Kidney (tissue), 14 donors: ENCODE results near the gene ADGRV1. TPM values are rescaled to one million over a fixed set of nuclear protein-coding genes. Genes with fewer than 3 reads are reported as not detected.
A peak's percentile ranks its signal among the peaks of the same experiment; 100 is the strongest.

Experiments used
- DNase-seq, 5 donors: peaks; one replicate each; pipeline ENCODE4 v3.0.0-alpha.2; 2013 to 2020
- FAIRE-seq: peaks from 2 replicates; lab custom pipeline; 2012; peaks lifted over from hg19 to GRCh38; lab: Jason Lieb, UNC
- H3K27ac ChIP-seq, 2 donors: one replicate each; pipeline ENCODE4 v1.7.0; 2013; ENCODE audit warnings: low read depth in 2 of 2, low read length in 2 of 2, inconsistent platforms in 1 of 2
- H3K27me3 ChIP-seq: one replicate; pipeline ENCODE4 v1.7.1; 2013; ENCODE audit warnings: low read length, inconsistent platforms; ENCODE audit not compliant: control insufficient read depth, insufficient read depth
- H3K36me3 ChIP-seq, 3 donors: one replicate each; pipeline versions ENCODE4 v1.7.0 to v1.7.1; 2013; ENCODE audit warnings: low read length in 3 of 3, control low read depth in 1 of 3, inconsistent platforms in 1 of 3; ENCODE audit not compliant: insufficient read depth in 3 of 3, control insufficient read depth in 2 of 3
- H3K4me1 ChIP-seq, 3 donors: one replicate each; pipeline versions ENCODE4 v1.7.0 to v1.7.1; 2013; ENCODE audit warnings: low read length in 3 of 3, inconsistent platforms in 1 of 3, low read depth in 1 of 3; ENCODE audit not compliant: control insufficient read depth in 2 of 3, insufficient read depth in 2 of 3
- H3K4me3 ChIP-seq, 3 donors: one replicate each; pipeline versions ENCODE4 v1.7.0 to v1.8.1; 2013; ENCODE audit warnings: low read length in 3 of 3, control low read depth in 1 of 3, inconsistent platforms in 1 of 3
- H3K9ac ChIP-seq, 3 donors: one replicate each; pipeline versions ENCODE4 v1.7.0 to v1.7.1; 2013; ENCODE audit warnings: low read length in 3 of 3, control low read depth in 1 of 3, inconsistent platforms in 1 of 3
- H3K9me3 ChIP-seq, 3 donors: one replicate each; pipeline versions ENCODE4 v1.7.0 to v1.7.1; 2013; ENCODE audit warnings: low read length in 3 of 3, control low read depth in 1 of 3, inconsistent platforms in 1 of 3; ENCODE audit not compliant: control insufficient read depth in 2 of 3, insufficient read depth in 1 of 3
- CTCF ChIP-seq: IDR thresholded peaks from 3 replicates; pipeline ENCODE4 v1.5.1; 2012; ENCODE audit warnings: mild to moderate bottlenecking, moderate library complexity, borderline replicate concordance; ENCODE audit not compliant: insufficient read depth; ENCODE audit errors: extremely low read depth
- intact Hi-C: fragments of 100-400 bp; cut with DNase I; formaldehyde crosslinking; loops from one replicate; pipeline ENCODE4 v1.11.1; 2022
- polyA plus RNA-seq: library from polyadenylated mRNA; stranded (reverse); fragments of 350-450 nt; fragmentation: Illumina TruSeq; extraction: RNeasy Lipid Tissue Mini Kit (QIAGEN cat#74804); gene quantifications from one replicate; pipeline ENCODE4 v1.2.3, GENCODE V29; 2014; ENCODE audit warnings: low read depth, low replicate concordance; ENCODE audit not compliant: insufficient read depth
- total RNA-seq: library from RNA; stranded (reverse); fragmentation: NEBNext Ultra II Directional; extraction: Animal tissue kit (Norgen Biotek cat#: 25700); gene quantifications from one replicate; pipeline ENCODE4 v1.2.1, GENCODE V29; 2021
- donor health status: control.
- donor health status: control.
- donor health status: control.
- donor health status: control.
- donor health status: control.
- donor health status: DM: yes; HTN: yes; CAD: no.
- donor health status: Normal renal cell carcinoma (clear cell type).

Gene ADGRV1
- total and polyA plus RNA-seq, 2 donors from 2014 or later: 7.0 to 7.3 TPM

GRCh38 chr5:90902170-90902569 lies 343.6 kb downstream of the ADGRV1 start:
- Histone ChIP-seq H3K27ac (peak overlapping the region in 1 of 2 donors; percentile 2), H3K36me3 (no peaks in the 10 kb centered on the region), H3K27me3 (no peaks in the 10 kb centered on the region), H3K4me1 (peaks cover 0 to 13% (median 0%) of the 10 kb centered on the region in 3 donors), H3K4me3 (no peak overlapping the region), H3K9me3 (no peaks in the 10 kb centered on the region), H3K9ac (no peak overlapping the region)
- intact Hi-C loops: no loop called here
- no peak for TF ChIP-seq CTCF
- FAIRE-seq: no peak
- DNase-seq: no peak

- intact Hi-C loops: no loop called here
- no peak for TF ChIP-seq CTCF
- FAIRE-seq (peak; percentile 82), DNase-seq (no peak)
- Histone ChIP-seq H3K9ac (no peak overlapping the region), H3K4me3 (no peak overlapping the region), H3K36me3 (no peaks in the 10 kb centered on the region), H3K9me3 (no peaks in the 10 kb centered on the region), H3K4me1 (peaks cover 0 to 13% (median 0%) of the 10 kb centered on the region in 3 donors), H3K27ac (no peak overlapping the region), H3K27me3 (no peaks in the 10 kb centered on the region)
Observed at GRCh38 chr5:90902651-90903386, 344.2 kb downstream of the ADGRV1 start.

GRCh38 chr5:90909101-90909503 lies 350.5 kb downstream of the ADGRV1 start:
- intact Hi-C loops: no loop called here
- H3K4me1 ChIP-seq: peaks cover 0 to 13% (median 5%) of the 10 kb centered on the region in 3 donors
- FAIRE-seq (no peak), DNase-seq (peak in 3 of 5 donors; percentile 10 to 77 (median 55))
- H3K27me3 ChIP-seq: no peaks in the 10 kb centered on the region
- H3K4me3 ChIP-seq: no peak overlapping the region
- no peak for TF ChIP-seq CTCF
- peaks cover 0 to 2% (median 0%) of the 10 kb centered on the region in 3 donors for H3K9me3 ChIP-seq
- no peak overlapping the region for H3K9ac ChIP-seq
- H3K36me3 ChIP-seq: no peaks in the 10 kb centered on the region
- peak overlapping the region; percentile 79 to 81 for H3K27ac ChIP-seq
